AG10803 (cell line): ENCODE measurements around the gene LMNTD2.

ENCODE experiments used
- DNase-seq: peaks from one replicate; pipeline ENCODE4 v3.0.0; 2010; ENCODE audit warnings: low read depth
- H3K4me3 ChIP-seq: 2 replicates; pipeline ENCODE4 v1.5.1; 2011; ENCODE audit warnings: mild to moderate bottlenecking, low read length, control low read depth
- CTCF ChIP-seq: conservative IDR thresholded peaks from 2 replicates; pipeline ENCODE4 v1.5.1; 2011; ENCODE audit warnings: mild to moderate bottlenecking, low read length, control low read depth, inconsistent platforms

LMNTD2 gene

GRCh38 chr11:554428-555226, 5.9 kb downstream of the LMNTD2 start:
- no peak for DNase-seq
- H3K4me3 ChIP-seq: no peak overlapping the region
- peak; percentile 49 for TF ChIP-seq CTCF

GRCh38 chr11:553988-554340, 6.6 kb downstream of the LMNTD2 start:
- no peak for DNase-seq
- H3K4me3 ChIP-seq: no peak overlapping the region
- no peak for TF ChIP-seq CTCF

- no peak overlapping the region for H3K4me3 ChIP-seq
- TF ChIP-seq CTCF: no peak
- no peak for DNase-seq
Measured at GRCh38 chr11:553083-553987, 7.2 kb downstream of the LMNTD2 start.

GRCh38 chr11:551596-551995, 8.9 kb downstream of the LMNTD2 start:
- H3K4me3 ChIP-seq: no peak overlapping the region
- no peak for DNase-seq
- no peak for TF ChIP-seq CTCF

- TF ChIP-seq CTCF: no peak
- no peak overlapping the region for H3K4me3 ChIP-seq
- DNase-seq: no peak
Measured at GRCh38 chr11:551131-551530, 9.4 kb downstream of the LMNTD2 start.

GRCh38 chr11:550746-551085, 9.8 kb downstream of the LMNTD2 start:
- no peak for TF ChIP-seq CTCF
- no peak overlapping the region for H3K4me3 ChIP-seq
- no peak for DNase-seq
